Fibroblast of peridontal ligament (primary cell): Measurements from ENCODE around the gene GOLGA8H.
"Not testable (repeated sequence)": the region's sequence is repeated elsewhere in the genome, so short reads cannot be mapped to it uniquely, and the experiment has no call there.

Experiments
- DNase-seq: peaks from one replicate; pipeline ENCODE4 v3.0.0-alpha.2; 2010; ENCODE audit errors: extremely low read depth

The GOLGA8H gene, protein sequence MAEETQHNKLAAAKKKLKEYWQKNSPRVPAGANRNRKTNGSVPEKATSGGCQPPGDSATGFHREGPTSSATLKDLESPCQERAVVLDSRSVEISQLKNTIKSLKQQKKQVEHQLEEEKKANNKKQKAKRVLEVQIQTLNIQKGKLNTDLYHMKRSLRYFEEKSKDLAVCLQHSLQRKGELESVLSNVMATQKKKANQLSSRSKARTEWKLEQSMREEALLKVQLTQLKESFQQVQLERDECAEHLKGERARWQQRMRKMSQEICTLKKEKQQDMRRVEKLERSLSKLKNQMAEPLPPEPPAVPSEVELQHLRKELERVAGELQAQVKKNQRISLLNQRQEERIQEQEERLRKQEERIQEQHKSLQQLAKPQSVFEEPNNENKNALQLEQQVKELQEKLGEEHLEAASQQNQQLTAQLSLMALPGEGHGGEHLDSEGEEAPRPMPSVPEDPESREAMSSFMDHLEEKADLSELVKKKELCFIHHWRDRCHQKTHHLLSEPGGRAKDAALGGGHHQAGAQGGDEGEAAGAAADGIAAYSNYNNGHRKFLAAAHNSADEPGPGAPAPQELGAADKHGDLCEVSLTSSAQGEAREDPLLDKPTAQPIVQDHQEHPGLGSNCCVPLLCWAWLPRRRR

DNA sequence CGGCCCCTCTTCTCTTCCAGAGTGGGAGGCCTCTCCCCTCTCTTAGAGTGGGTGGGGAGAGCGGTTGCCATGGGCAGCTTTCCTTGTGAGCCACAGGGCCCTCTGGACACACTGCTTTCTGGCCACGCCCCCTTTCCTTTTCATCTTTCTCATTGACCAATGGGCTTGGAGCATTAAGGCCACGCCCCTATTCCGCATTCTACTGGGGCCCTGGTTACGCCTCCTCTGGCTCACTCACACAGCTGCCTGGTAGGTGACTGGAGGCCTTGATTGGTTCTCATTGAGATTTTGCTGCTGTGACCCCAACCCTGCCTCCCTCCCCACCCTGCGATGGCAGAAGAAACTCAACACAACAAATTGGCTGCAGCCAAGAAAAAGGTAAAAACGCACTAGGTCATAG, at the start of gene GOLGA8H:
Gene GOLGA8H (plus strand): TSS at position 233 of the 400 bp plus-strand sequence. CDS start 98 bp downstream, at position 331.
- DNase-seq: not testable (repeated sequence)

DNA sequence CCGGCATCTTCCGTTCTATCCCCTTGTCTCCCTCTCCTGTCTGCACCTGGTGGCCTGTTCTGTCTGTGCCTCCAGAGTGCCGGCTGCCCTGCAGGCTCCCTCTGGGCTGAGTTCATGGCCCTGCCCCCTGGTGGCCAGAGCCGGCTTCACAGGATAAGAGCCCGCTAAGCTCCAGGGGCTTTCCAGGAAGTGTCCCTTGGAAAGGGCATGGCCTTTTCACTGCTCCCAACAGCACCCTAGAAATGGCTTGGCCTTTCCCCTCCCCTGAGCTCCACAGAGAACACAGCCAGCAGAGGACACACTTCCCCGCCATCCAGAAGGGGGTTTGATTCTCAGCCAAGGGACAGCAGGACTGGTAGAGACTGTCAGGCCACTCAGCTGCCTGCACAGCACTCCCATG, 36.9 kb upstream of the GOLGA8H start:
- not testable (repeated sequence) for DNase-seq

DNA sequence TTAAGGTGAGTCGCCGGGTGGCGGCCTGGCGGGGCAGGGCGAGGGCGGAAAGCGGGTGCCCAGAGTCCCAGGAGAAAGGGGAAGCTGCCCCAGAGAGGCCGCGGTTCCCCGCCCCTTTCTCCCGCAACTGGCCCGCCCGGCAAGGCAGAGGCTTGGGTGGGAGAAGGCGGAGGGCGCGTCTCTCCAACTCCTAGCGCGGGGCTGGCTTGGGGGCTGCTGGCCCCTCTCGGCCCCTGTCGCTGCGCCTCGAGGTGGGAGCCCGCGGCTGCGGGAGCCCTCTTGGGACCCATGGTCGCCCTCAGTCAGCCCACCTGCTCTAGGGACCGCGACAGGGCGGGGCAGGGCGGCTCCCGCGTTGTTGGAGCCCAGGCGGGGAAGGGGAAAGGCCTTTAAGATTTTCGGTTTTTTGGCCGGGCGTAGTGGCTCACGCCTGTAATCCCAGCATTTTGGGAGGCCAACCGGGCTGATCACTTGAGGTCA, 30.8 kb upstream of the GOLGA8H start:
- DNase-seq: not testable (repeated sequence)

DNA sequence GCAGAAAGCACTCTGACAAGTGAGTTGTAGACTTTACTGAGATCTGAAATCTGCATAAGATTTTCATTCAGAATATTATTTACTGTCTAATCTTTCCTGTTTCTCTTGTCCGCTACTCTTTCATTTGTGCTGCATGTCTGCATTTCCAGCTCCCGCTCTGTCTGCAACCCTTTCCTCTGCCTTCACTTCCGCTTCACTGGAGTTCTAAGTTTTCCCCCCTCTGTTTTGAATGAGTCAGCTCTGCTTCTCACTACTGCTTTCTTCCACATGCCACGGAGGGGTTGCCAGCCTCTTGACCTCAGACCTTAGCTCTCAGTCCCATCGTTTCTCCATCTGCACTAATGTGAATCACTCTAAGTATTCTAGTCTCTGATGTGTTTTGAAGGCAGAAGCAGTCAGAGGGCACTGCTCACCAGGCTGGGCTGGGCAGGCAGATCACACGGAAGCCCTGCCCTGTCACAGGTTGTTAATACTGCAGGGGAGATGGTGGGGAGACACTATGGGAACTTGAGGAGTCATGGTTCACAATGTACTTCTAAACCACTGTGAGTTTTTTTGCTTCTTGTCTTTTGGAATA, 24.3 kb upstream of the GOLGA8H start:
- DNase-seq: not testable (repeated sequence)

DNA sequence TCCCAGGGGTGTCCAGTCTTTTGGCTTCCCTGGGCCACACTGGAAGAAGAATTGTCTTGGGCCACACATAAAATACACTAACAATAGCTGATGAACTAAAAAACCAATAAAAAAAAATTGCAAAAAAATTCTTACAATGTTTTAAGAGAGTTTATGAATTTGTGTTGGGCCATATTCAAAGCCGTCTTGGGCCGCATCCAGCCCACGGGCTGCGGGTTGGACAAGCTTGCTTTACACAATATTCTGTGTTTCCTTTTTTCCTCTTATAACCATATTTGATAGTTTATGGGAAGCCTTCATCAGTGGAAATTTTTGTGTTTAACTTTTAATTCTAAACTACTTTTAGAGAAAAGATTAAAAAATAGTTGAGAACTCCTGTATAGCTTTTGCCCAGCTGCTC, 23.1 kb upstream of the GOLGA8H start:
- DNase-seq: not testable (repeated sequence)

DNA sequence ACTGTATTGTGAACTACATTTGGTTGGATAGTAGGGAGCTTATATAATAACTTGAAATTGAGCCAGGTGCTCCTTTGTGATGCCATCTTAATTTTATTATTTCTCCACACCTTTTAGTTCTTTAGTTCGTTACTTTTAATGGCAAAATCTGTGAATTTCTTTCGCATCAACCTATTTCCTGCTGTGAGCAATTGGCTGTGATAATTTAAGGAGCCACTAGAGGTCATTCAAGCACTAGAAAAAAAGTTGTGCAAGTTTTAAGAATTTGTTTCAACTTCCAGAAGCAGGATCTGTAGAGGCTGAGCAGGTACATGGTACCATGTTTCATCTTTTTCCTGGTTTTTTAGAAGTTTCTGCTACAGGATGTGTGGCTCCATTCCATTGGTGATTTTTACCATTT, 4.9 kb upstream of the GOLGA8H start:
- not testable (repeated sequence) for DNase-seq

DNA sequence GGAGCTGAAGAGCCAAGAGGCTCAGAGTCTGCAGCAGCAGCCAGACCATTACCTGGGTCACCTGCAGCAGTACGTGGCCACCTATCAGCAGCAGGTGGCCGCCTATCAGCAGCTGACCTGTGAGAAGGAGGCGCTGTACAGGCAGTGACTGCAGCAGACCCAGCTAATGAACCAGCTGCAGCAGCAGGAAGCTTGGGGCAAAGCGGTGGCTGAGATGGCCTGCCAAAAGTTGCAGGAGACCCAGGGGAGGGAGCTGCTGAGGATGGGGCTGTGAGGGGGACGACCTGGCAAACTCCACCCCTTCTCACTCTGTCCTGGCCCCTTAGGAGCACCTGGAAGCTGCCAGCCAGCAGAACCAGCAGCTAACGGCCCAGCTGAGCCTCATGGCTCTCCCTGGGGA, 8.4 kb downstream of the GOLGA8H start:
- not testable (repeated sequence) for DNase-seq

DNA sequence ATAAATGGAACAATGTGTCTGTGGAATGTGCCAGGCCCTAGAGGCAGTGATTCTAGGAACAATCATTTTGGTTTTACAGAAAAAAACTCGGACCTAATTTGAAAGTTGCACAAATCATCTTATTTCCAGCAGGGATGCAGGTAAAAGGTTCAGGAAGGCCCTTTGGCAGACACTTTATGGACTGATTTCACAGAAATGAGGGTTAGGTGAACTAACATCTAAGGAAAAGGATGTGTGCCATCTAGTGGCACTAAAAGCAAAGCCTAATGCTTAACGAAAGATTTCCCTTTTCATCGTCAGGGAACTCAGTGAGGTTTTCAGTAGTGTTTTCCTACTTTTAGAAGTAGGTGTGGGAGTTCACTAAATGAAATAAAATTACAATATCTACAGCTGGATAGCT, 17.5 kb downstream of the GOLGA8H start:
- DNase-seq: peak; percentile 29

DNA sequence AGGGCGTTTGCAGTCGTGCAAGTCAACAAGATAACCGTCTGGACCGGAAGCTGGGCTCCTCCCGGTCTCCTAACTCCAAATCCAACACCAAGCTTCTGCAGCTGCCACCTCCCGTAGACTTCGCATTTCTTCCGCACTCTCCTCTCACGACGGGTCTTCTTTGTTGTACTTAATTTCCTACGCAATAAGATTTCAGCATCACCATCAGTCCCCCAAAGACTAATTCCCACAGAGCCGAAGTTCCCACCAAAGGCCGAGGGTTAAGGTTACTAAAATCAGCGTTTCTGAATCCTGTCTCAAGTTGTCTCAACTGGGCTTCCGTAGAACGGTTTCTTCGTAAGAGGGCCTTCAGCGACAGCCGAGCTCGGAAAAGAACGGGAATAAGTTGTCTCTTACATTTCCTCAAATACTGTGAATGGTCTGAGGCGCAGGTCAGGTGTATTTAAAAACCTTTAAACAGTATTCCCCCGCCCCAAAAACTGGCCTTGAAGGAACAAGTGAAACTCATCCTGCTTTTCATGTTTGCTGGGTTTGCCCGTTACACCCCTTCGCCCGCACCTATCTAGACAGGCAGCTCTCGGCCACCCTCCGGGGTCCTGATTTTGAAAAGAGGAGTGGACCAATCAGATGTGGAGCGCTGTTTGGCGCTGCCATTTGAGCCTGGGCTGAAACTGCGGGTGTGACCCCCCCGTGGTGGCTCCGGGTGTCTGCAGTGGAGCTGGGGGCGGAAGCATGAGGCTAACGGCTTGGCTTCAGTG, 21.8 kb downstream of the GOLGA8H start, which contains the start of gene ARHGAP11B:
Gene ARHGAP11B (plus strand): TSS at position 693 of the 758 bp plus-strand sequence.
- DNase-seq: peak; percentile 100

DNA sequence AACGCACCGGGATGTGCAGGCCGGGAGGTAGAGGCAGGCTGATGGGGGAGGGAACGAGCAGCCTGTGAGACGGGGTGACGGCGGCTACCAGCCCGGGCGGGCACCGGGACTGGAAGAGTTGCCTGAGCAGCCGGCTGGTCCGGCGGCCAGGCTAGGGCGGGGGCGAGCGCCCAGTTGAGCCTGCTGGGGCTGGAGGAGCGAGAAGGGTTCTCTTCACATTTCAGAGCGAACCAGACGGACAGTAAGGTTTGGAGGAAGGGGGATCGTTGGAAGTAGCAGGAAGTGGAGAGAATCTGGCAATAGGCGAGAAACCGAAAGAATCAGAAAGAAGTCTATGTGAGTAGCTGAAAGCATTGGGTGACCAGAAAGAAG, 22.4 kb downstream of the GOLGA8H start:
- not testable (repeated sequence) for DNase-seq

DNA sequence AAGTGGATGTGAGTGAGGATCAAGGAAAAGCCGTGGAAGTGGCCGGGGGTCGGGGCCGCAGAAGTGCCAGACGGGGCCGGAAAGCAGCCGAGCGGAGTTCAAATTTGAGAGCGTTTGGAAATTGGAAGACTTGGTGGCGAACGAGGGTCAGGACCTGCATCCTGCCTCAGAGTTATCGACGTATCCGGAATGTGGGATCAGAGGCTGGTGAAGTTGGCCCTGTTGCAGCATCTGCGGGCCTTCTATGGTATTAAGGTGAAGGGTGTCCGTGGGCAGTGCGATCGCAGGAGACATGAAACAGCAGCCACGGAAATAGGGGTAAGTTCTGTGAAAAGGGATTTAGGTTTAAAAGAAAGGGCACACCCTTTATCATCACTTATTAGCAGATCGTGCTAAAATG, 22.8 kb downstream of the GOLGA8H start:
- DNase-seq: not testable (repeated sequence)

DNA sequence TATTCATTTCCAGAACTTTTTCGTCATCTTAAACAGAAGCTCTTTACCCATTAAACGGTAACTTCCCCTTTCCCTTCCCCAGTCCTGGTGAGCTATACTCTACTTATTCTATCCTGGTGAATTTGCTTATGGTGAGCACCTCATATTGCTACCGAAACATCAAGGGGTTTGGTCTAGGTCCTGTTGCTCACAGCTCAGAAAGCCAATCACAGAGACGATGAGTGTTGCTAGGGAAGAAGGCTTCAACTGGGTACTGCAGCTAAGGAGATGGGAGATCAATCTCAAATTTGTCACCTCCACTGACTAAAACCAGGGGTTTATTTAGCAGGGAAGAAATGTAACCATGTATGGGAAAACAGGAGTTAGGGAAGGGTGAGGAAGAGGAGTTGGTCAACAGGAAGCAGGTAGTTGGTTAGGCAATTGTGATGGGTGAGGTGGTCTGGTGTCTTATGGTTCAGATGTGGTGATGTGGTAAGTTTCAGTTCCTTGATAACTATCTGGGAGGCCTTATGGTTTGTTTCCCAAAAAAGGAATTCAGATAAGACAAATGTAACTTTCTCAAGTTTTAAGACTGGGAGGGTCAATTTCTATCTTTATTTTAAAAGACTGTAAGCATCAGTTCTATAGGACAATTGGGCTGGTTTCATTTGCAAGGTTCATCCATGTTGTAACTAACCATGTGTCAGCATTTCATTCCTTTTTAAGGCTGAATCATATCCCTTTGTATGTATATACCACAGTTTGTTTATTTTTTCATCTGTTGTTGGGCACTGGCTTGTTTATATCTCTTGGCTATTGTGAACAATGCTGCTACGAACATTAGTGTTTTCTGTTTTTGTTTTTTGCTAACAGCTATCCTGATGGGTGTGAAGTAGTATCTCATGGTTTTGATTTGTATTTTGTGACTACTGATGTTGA, 46.4 kb downstream of the GOLGA8H start:
- DNase-seq: peak; percentile 70

DNA sequence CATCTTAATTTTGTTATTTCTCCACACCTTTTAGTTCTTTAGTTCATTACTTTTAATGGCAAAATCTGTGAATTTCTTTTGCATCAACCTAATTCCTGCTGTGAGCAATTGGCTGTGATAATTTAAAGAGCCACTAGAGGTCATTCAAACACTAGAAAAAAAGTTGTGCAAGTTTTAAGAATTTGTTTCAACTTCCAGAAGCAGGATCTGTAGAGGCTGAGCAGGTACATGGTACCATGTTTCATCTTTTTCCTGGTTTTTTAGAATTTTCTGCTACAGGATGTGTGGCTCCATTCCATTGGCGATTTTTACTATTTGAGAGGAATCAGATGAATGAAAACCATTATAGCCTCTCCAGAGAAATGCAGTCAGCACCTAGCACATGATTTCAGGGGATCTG, 57.3 kb downstream of the GOLGA8H start:
- peak; percentile 50 for DNase-seq
